Lung (tissue), 12 donors: Measurements from ENCODE around the gene KIAA0513. TPM values are rescaled to one million over a fixed set of nuclear protein-coding genes. Genes with fewer than 3 reads are reported as not detected.

Source experiments
- ATAC-seq: fragments of 200-7000 bp; cut with Tn5 transposase; one replicate; pipeline ENCODE4 v1.9.1; 2020; ENCODE audit warnings: moderate number of reproducible peaks; ENCODE audit not compliant: insufficient read depth, low FRiP score
- DNase-seq, 3 donors: peaks; one replicate each; pipeline ENCODE4 v3.0.0-alpha.2; 2013 to 2017
- H3K27ac ChIP-seq, 2 donors: one replicate each; pipeline ENCODE4 v1.5.1; 2013; ENCODE audit warnings: mild to moderate bottlenecking in 2 of 2, moderate library complexity in 2 of 2, control low read depth in 1 of 2, inconsistent platforms in 1 of 2, low read depth in 1 of 2, low read length in 1 of 2
- H3K27me3 ChIP-seq, 3 donors: one replicate each; pipeline ENCODE4 v1.5.1; 2013; ENCODE audit warnings: low read length in 2 of 3; ENCODE audit not compliant: control insufficient read depth in 3 of 3, insufficient read depth in 3 of 3
- H3K36me3 ChIP-seq, 4 donors: one replicate each; pipeline ENCODE4 v1.5.1; 2013; ENCODE audit warnings: low read length in 4 of 4, mild to moderate bottlenecking in 1 of 4, moderate library complexity in 1 of 4; ENCODE audit not compliant: control insufficient read depth in 4 of 4, insufficient read depth in 4 of 4
- H3K4me1 ChIP-seq, 5 donors: one replicate each; pipeline ENCODE4 v1.5.1; 2013; ENCODE audit warnings: low read length in 5 of 5, mild to moderate bottlenecking in 2 of 5, moderate library complexity in 1 of 5; ENCODE audit not compliant: control insufficient read depth in 5 of 5, insufficient read depth in 5 of 5
- H3K4me3 ChIP-seq: one replicate; pipeline ENCODE4 v1.5.1; 2013; ENCODE audit warnings: mild to moderate bottlenecking, control low read depth, moderate library complexity
- H3K9ac ChIP-seq, 2 donors: one replicate each; pipeline ENCODE4 v1.5.1; 2013; ENCODE audit warnings: low read length in 2 of 2, control low read depth in 1 of 2; ENCODE audit not compliant: insufficient read depth in 1 of 2
- H3K9me3 ChIP-seq, 4 donors: one replicate each; pipeline ENCODE4 v1.5.1; 2013; ENCODE audit warnings: low read length in 3 of 4, mild to moderate bottlenecking in 1 of 4, moderate library complexity in 1 of 4; ENCODE audit not compliant: control insufficient read depth in 4 of 4, insufficient read depth in 3 of 4
- CTCF ChIP-seq: IDR thresholded peaks from 2 replicates; pipeline ENCODE4 v1.5.1; 2012; ENCODE audit warnings: mild to moderate bottlenecking; ENCODE audit errors: control extremely low read depth, extremely low read depth
- WGBS, 2 donors: extraction: QIAGEN DNeasy Blood & Tissue Kit; methylation state at CpG; one replicate each; pipeline ENCODE4 v1.1.7; 2013; 5-methylcytosine and 5-hydroxymethylcytosine counted together
- polyA plus RNA-seq, 2 donors: library from polyadenylated mRNA; stranded (reverse); fragments of 200-250 nt; gene quantifications; one replicate each; pipeline ENCODE4 v1.2.1, GENCODE V29; 2013
- total RNA-seq, 2 donors: library from RNA; depleted of rRNA in 1 of 2; stranded (reverse); fragments of >200 nt in 1 of 2; gene quantifications; one replicate each; pipeline ENCODE4 v1.2.1, GENCODE V29; 2014 to 2021
- donor health status: control.
- donor health status: control.
- donor health status: Bipolar disorder and iron deficiency.
- donor health status: healthy.
- donor health status: DM: yes; HTN: yes; CAD: no.

KIAA0513 gene
- total and polyA plus RNA-seq, 4 donors: 10.4 to 23.5 (median 12.0) TPM

- H3K4me3 ChIP-seq: no peak overlapping the region
- no peaks in the 10 kb centered on the region for H3K27me3 ChIP-seq
- H3K36me3 ChIP-seq: no peaks in the 10 kb centered on the region
- no peak for ATAC-seq
- DNase-seq: no peak
- no peaks in the 10 kb centered on the region for H3K9me3 ChIP-seq
- no peak overlapping the region for H3K9ac ChIP-seq
- TF ChIP-seq CTCF: no peak
- H3K4me1 ChIP-seq: peaks cover 0 to 4% (median 0%) of the 10 kb centered on the region in 5 donors
- no peak overlapping the region for H3K27ac ChIP-seq
- 95% methylated on average over 14 of the region's 14 CpGs for WGBS, 2 donors
Observed at GRCh38 chr16:85113168-85113733, 85.7 kb downstream of the KIAA0513 start.

GRCh38 chr16:85113913-85114312 lies 86.3 kb downstream of the KIAA0513 start:
- DNase-seq (no peak), ATAC-seq (no peak)
- H3K4me1 ChIP-seq: peaks cover 0 to 4% (median 0%) of the 10 kb centered on the region in 5 donors
- no peaks in the 10 kb centered on the region for H3K36me3 ChIP-seq
- H3K27me3 ChIP-seq: no peaks in the 10 kb centered on the region
- WGBS, 2 donors: 77 to 81% methylated on average over 13 to 14 of the region's 14 CpGs
- H3K4me3 ChIP-seq: no peak overlapping the region
- no peak overlapping the region for H3K27ac ChIP-seq
- H3K9ac ChIP-seq: no peak overlapping the region
- TF ChIP-seq CTCF: no peak
- H3K9me3 ChIP-seq: no peaks in the 10 kb centered on the region

GRCh38 chr16:85114909-85115567 lies 87.4 kb downstream of the KIAA0513 start:
- Histone ChIP-seq H3K36me3 (no peaks in the 10 kb centered on the region), H3K4me1 (peaks cover 0 to 4% (median 0%) of the 10 kb centered on the region in 5 donors), H3K27ac (no peak overlapping the region), H3K27me3 (no peaks in the 10 kb centered on the region), H3K9me3 (no peaks in the 10 kb centered on the region), H3K4me3 (no peak overlapping the region), H3K9ac (no peak overlapping the region)
- TF ChIP-seq CTCF: peak; percentile 97
- peak; percentile 92 for ATAC-seq
- DNase-seq: peak; percentile 87 to 89 (median 89)
- WGBS, 2 donors: 10 to 12% methylated on average over 20 of the region's 20 CpGs
